Ramos (cell line): ENCODE data around the gene PCBP2.
"Not testable (repeated sequence)": the region's sequence is repeated elsewhere in the genome, so short reads cannot be mapped to it uniquely, and the experiment has no call there.

Experiments used
- in situ Hi-C: fragments of 300-500 bp; cut with MboI; formaldehyde crosslinking; loops from one replicate; pipeline ENCODE4 v1.14.3; 2022; ENCODE audit warnings: low sequenced_read_pairs; ENCODE audit not compliant: unreplicated experiment

The PCBP2 gene

DNA sequence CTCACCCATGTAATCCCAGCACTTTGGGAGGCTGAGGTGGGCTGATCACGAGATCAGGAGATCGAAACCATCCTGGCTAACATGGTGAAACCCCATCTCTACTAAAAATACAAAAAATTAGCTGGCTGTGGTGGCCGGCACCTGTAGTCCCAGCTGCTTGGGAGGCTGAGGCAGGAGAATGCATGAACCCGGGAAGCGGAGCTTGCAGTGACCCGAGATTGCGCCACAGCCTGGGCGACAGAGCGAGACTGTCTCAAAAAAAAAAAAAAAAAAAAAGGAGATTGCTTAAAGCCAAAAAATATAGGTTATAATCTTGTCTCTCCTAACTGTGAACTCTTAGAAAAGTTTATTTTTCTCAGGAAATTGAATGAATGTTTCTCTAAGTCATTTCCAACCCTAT is 16.6 kb upstream of the PCBP2 start:
- in situ Hi-C loops = not testable (repeated sequence)

DNA sequence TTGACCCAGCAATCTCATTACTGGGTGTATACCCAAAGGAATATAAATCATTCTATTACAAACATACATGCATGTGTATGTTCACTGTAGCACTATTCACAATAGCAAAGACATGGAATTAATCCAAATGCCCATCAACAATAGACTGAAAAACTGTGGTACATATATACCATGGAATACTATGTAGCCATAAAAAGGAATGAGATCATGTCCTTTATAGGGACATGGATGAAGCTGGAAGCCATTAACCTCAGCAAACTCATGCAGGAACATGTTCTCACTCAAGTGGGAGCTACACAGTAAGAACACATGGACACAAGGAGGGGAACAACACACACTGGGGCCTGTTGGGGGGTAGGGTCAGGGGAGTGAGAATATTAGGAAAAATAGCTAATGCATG is 12.3 kb upstream of the PCBP2 start:
- in situ Hi-C loops = not testable (repeated sequence)

DNA sequence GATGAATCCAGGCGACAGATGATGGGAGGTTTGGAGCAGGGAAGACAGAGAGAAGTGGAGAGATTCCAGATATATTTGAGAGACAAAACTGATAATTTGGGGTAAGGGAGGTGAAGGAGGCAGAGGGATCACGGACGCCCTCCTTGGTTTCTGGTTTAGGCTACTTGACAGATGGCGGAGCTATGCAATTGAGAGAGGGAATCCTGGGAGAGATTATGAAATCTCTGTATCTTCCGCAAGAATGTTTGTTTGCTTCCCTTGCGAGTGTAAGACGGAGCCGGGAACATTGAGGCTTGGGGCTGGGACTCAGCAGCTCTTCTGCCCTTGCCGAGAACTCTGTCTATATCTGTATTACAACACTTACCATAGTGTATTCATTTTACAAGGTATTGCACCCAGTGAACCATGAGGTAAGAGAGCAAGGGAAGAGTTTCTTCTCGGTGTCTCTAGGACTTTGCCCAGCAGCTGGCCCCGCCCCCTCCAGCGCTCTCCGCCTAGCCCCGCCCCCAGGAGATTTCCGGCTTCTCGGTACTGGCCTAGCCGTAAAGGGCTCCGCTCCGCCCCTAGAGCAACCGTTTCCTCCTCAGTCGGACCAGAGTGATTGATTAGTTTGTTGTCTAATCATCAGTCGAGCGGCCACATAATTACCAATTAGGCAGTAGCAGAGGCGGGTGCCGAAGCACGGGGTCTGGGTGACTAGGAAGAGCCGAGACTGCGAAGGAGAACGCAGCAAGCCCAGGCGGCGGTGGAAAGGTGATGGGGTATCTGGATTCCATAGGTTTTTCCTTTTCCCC is 10.7 kb upstream of the PCBP2 start, which contains the start of gene PRR13:
PRR13 (plus strand) TSS at position 695 of the 794 bp plus-strand sequence. CDS start 981 bp downstream, outside the sequence.
- in situ Hi-C loops = no loop called here

DNA sequence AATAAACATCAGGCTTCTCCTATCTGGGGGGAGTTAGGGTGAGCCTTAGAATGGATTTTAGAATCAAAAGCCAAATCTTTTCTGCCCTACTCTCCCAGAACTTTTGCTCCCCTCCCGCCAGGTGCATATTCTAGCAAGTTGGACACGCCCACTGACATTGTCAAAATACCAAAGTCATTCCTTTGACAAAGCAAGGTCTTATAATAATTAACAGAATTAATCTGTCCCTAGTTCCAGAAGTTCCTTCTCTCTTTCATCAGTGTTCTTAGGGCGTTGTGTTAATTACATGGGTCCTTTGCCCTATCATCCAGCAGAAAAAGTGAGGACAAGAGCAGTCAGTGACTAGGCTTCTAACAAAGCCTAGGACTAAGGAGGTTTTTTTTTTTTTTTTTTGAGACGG is 7.9 kb upstream of the PCBP2 start:
- in situ Hi-C loops = no loop called here

DNA sequence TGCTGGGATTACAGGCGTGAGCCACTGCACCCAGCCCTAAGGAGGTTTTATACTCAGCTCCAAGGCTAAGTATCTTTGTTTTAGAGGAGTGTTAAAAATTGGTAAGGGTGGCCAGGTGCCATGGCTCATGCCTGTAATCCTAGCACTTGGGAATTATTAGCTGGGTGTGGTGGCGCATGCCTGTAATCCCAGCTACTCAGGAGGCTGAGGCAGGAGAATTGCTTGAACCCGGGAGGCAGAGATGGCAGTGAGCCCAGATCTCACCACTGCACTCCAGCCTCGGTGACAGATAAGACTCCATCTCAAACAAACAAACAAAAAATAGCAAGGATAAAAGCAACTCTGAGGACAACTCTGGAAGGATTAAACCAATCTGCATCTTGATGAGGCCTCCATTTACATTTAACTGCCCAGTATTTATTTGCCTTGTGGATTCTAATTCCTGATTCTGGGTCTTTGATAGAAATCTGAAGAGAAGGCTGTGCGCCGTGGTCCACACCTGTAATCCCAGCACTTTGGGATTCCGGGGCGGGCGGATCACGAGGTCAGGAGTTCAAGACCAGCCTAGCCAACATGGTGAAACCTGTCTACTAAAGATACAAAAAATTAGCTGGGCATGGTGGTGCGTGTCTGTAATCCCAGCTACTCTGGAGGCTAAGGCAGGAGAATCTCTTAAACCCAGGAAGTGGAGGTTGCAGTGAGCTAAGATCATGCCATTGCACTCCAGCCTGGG is 7.1 kb upstream of the PCBP2 start:
- in situ Hi-C loops = not testable (repeated sequence)

DNA sequence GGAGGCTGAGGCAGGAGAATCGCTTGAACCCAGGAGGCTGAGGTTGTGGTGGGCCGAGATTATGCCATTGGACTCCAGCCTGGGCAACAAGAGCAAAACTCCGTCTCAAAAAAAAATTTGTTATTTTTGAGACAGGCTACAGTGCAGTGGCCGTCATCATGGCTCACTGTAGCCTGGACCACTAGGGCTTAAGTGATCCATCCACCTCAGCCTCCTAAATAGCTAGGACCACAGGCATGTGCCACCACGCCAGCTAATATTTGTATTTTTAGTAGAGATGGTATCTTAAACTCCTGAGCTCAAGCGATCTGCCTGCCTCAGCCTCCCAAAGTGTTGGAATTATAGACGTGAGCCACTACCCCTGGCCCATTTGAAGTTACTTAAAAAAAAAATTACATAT is 966 bp upstream of the PCBP2 start:
- in situ Hi-C loops = no loop called here

DNA sequence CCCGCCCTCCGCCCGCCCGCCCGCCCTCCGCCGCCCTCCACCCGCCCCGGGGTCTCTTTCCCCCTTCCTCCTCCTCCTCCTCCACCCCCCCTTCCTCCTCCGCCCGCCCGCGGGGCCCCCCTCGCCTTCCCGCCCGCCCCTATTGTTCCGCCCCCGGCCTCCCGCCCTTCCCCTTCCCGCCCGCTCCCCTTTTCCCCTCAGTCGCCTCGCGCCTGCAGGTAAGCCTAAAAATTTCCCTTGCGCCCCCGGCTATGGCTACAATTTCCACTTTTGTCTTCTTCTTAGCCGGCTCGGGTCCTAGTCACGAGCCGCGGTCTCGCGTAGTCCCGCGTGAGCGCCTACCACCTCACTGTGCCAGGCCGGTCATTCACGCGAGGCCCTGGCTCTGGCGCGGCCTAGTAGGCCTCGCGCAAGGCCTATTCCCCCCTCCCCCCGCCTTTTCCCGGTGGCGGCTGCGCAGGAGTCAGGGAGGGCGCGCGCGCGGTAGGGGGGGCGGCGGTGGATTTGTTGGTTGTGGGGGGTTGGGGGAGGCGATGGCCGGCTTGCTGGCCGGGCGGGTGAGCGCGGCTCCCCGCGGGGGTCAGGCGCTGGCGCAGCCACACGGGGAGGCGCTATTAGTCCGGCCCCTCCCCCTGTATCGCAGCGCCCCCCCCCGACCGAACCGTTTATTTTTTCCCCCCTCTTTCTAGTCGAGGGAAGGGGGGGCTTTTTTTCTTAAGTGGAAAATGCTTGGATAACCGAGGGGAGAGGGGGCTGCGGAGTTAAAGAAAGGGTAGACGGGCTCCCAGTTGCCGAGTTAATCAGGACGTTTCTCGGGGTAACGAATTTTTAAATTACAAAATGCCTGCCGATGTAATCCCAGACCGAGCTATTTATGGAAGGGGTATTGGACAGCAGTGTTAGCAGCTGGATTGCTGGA is 516 bp downstream of the PCBP2 start:
- in situ Hi-C loops = no loop called here

DNA sequence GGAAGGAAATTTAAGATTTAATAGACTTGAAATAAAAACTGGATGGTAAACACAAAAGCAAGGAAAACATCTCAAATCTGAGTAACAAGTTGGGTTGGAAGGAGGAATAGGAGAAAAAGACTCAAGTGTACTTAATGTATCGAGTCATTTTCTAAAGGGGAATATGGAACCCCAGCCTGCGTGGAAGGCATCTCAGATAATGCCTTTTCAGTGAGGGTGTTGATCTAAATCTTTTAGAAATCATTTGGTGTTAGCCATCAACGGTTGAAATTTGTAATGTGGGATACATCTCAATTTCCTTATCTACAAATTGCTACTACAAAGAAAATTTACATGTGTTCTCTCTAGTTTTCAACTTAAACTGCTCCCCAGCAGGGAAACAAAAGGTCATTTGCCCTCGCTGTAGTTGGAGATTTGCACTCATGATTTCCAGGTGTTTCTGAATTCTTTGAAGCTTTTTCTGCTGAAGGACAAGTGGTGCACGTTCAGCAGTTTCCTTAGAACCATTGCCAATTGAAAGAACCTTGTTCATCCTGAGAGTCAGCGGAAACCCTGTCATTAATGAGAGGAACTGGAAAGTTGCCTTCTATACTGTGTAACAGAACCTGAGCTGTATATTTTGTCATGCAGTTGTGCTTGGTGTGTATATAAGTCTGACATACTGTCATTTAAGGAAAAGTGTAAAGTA is 2.2 kb downstream of the PCBP2 start:
- in situ Hi-C loops = no loop called here

DNA sequence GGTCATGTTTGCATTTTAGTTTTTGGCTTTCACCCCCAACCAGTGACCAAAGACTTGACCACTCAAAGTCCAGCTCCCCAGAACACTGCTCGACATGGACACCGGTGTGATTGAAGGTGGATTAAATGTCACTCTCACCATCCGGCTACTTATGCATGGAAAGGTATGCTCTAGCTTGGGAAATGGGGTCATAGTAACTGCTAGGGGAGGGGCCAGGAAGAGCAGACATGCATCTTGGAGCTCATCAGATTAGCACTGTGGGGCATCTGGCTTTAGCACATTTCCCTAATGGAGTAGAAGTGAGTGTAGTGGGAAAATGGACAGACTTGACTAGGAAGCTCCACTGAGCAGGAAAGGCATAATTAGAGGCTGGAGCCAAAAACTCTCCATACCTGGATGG is 2.8 kb downstream of the PCBP2 start:
- in situ Hi-C loops = no loop called here

DNA sequence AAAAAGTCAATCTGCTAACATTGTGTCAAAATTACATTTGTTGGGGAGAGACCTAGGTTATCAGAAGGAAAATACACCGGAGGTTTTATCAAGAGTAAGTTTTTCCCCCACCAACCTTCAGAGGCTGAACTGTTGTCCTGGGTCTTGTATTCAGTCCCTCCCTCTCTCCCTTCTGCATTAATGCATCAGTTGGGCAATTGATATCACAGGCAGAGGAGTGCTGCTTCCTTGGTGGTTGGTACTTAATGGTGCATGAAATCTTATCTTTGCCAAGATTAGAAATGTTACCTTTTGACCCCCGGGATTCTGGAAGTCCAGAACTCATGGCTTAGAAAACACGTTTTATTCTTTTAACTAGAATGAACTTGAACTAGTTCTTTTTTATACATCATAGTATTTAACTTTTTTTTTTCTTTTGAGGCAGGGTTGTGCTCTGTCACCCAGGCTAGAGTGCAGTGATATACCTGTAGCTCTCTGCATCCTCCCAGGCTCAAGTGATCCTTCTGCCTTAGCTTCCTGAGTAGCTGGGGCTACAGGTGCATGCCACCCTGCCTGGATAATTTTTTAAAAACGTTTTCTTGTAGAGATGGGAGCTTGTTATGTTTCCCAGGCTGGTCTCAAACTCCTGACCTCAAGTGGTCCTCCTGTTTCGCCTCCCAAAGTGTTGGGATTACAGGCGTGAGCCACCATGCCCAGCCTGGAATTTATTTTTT is 4.9 kb downstream of the PCBP2 start:
- in situ Hi-C loops = no loop called here

DNA sequence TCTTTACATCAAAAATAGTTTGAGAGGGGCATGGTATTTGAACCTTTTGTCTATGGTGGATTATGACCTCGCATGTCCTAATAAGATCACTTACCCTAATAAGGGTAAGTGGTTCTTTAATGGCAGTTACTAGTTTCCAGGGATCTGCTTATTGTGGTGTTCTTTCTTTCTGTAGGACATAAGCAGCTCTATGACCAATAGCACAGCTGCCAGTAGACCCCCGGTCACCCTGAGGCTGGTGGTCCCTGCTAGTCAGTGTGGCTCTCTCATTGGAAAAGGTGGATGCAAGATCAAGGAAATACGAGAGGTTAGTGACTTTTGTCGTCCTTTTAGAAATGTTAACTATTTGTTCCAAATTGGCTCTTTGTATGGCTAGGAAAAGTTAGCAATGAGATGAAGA is 7.2 kb downstream of the PCBP2 start:
- in situ Hi-C loops = no loop called here

DNA sequence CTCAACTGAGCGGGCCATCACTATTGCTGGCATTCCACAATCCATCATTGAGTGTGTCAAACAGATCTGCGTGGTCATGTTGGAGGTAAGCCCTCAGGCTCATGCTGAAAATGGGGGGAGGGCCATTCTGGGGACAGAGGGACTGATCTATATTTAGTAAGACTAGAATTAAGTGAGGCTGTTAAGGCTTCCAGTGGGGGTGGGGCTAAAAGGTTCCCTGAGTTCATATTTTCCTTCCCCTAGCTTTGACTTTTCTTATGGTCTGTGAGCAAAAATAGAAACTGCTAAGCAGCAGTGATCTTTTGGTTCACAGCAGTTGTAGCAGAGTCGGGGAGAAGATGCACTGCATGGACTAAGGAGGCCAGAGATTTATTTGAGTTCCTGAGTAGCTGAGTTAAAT is 9.2 kb downstream of the PCBP2 start:
- in situ Hi-C loops = no loop called here

DNA sequence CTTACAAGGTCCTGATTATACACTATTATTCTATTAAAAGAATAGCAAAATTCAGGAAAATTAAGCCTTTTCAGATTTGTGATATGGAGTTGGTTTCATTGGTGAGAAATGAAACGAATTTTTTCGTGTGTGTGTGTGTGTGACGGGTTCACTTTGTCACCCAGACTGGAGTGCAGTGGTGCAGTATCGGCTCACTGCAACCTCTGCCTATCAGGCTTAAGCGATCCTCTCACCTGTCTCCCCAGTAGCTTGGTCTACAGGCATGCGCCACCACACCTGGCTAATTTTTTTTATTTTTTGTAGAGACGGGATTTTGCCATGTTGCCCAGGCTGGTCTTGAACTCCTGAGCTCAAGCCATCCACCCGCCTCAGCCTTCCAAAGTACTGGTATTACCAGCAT is 9.7 kb downstream of the PCBP2 start:
- in situ Hi-C loops = no loop called here

DNA sequence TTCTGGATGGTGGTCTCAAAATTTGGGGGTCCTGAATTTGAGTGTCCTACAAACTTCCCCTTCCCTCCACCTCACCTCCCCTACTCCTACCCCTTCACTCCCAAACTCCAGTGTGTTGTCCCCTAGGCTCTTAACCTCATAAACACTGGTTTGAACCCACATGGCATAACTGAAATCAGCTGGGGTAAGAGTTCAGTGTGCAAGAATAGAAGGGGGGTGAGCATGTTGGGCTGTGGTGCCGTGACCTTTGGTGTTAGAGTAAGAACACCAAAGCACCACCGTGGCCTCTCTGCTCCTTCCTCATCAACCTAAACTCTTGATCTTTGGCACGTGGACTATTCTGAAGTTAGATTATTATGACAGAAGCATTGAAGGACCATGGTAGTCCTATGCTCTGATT is 11.0 kb downstream of the PCBP2 start:
- in situ Hi-C loops = no loop called here

DNA sequence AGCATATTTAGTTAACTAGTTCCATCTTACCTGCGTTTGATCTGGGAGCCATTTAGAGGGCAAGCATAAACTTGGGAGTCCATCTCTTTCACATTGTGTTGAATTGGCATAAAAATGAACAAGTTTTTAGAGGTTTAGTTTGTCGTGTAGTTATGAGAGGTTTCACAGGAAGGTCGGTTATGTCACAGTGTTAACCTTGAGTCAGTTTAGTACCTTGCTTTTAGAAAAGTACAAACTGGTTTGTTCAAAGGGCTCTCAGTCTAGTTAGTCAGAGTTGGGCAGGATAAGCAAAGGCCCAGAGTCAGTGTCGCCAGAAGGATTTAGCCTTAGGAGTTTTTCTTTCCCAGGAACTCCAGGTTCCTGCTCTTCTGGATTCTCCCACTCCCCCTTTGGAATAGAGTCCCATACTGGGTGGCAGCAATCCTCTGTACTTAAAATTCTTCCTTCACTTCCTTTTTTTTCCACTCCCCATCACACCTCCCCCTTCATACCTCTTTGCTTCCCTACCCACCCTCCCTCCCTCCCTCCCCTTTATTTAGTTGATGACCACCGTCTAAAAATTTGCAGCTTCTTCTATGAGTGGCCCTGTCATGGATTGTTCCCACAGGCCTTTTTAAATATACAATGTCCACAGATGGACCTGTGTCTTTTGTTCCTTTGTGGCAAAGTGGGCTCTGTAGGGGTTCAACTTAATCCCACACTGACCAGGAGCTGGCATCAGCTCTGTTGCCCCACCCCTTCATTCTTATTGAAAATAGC is 12.1 kb downstream of the PCBP2 start:
- in situ Hi-C loops = no loop called here

DNA sequence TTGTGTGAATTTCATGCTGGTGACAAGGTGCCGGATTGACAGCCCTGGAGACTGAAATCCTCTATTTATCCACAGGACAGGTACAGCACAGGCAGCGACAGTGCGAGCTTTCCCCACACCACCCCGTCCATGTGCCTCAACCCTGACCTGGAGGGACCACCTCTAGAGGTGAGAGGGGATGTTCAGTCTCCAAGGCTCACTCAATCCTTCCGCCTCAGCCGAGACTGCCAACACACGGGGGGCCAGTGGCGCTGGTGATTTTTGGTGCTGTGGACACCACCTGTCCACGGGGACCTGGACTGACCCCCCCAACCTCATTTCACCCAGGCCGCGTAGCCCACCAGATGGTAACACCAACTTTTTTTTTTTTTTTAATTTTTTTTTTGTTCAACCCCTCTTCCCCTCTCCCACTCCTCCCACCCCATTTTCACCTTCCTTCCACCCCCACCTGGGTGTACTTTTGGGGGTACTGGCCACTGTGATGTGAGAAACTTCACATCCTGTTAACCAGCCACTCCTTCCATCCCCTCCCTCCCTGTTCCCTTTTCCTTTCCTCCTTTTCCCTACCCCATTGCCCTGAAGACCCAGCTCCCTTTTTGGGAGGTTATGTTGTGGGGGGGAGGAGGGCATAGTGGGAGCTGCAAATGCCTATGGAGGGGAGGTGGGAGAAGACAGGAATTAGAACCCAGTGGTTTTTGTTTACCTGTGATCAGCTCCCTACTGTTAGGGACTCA is 12.9 kb downstream of the PCBP2 start:
- in situ Hi-C loops = no loop called here

DNA sequence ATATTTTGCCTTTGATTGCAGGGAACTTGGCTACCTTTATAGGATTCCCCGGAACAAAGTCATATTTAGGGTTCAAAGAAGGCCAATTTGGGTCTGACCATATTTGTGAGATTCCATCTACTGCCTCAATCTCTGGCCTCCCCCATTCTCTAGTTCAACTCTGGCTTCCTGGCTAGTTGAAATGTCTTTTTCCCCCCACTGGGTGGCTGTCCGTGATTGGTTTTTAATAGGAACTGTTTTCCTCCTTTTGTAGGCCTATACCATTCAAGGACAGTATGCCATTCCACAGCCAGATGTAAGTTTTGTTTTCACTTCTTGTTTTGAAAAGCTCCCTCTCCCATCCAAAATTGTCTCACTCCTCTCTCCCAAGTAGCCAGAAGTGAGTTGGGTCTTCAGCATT is 13.8 kb downstream of the PCBP2 start:
- in situ Hi-C loops = no loop called here

DNA sequence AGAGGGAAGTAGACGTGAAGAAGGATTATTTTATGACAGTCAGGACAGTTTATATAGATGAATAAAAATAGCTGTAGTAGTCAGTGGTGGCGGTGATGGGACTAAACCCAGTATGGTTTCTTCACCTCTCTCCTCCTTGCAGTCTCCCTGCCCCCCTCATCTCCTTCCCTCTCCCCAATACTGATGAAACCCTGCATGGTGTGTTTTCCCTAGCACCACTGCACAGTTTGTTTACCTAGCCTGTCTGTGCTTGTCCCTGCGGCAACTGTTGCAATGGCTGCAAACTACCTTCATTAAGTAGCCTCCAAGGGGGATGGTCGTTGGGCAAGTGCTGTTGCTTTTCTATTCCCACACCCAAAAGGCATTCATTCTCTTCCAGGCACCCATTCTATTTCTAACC is 14.7 kb downstream of the PCBP2 start:
- in situ Hi-C loops = no loop called here
